ENCODE data around the gene PIEZO1. TPM values are rescaled to one million over a fixed set of nuclear protein-coding genes. Genes with fewer than 3 reads are reported as not detected.

Gene PIEZO1
- total RNA-seq, 1 experiment from 2014 or later: 224 TPM

DNA sequence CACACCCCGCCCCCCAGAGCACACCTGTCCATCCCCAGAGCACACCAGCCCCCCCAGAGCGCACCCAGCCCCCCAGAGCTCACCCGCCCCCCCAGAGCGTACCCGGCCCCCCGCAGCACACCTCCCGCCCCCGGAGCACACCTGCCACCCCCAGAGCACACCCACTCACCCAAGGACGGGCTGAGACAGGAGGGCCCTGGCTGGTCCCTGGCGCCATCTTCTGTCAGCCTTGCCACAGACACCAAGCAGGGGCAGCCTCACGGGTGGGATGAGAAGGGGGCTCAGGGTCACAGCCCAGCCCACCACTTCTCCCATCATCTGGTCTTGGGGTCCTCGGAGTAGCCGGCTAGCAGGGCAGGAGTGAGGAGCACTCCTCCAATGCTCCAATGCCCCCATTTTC is 31.8 kb downstream of the PIEZO1 start:
- no peaks in the 10 kb centered on the region for H3K27me3 ChIP-seq (ENCODE audit: insufficient read depth, low read length)
- POLR2A ChIA-PET: no interaction called here
- H4K20me1 ChIP-seq (ENCODE audit: insufficient read depth): peaks cover 13% of the 10 kb centered on the region; the same call in 1 of the 2 replicates
- no peaks in the 10 kb centered on the region for H3K9me2 ChIP-seq (ENCODE audit: insufficient read depth)
- H2AFZ ChIP-seq (ENCODE audit: low read depth, low read length, poor library complexity, severe bottlenecking): no peak overlapping the region
- H3K36me3 ChIP-seq (ENCODE audit: control insufficient read depth in 1 of 2, insufficient read depth in 2 of 2, low read length in 2 of 2): peaks cover 2 to 11% of the 10 kb centered on the region in 2 experiments; a peak in 2 of 4 replicates
- no peaks in the 10 kb centered on the region for H3K9me3 ChIP-seq (ENCODE audit: control insufficient read depth in 1 of 2, insufficient read depth in 1 of 2, low read depth in 1 of 2, low read length in 2 of 2)
- ATAC-seq: no peak
- CTCF ChIA-PET: interaction anchor here (3.1 kb wide), 1 partner anchor 16 kb away, joined by 11 read pairs; no protein-coding TSS in a partner anchor
- intact Hi-C loops (cut with micrococcal nuclease): no loop called here
- RAD21 ChIA-PET (ENCODE audit: low non-redundant PET in 1 of 2, low total read pairs in 2 of 2, uncharacterized antibody in 2 of 2, unreplicated experiment in 2 of 2): no interaction called here
- no peak for DNase-seq (ENCODE audit: low read depth, low spot score)
- H3K27ac ChIP-seq (ENCODE audit: low read depth, low read length): no peak overlapping the region
- H3K4me2 ChIP-seq (ENCODE audit: low read length): no peak overlapping the region
- no peak overlapping the region for H3K9ac ChIP-seq (ENCODE audit: low read length)
- no TSS peak for BruUV-seq (replicated peaks)
- H3K4me3 ChIP-seq (replicated peaks in 1 of 2; ENCODE audit: low read depth in 1 of 2, low read length in 2 of 2): no peak overlapping the region
- H3K4me1 ChIP-seq (ENCODE audit: control insufficient read depth in 1 of 2, insufficient read depth in 2 of 2, low read length in 2 of 2): peaks cover 0 to 13% of the 10 kb centered on the region in 2 experiments; a peak in 2 of 4 replicates
- peaks cover 90% of the 10 kb centered on the region for H3K79me2 ChIP-seq (ENCODE audit: insufficient read depth, low read length)
- TF ChIP-seq FOSL1 (IDR thresholded peaks at IDR 0.05; ENCODE audit: low read depth): no peak
- TF ChIP-seq RAD21 (IDR thresholded peaks at IDR 0.05; ENCODE audit: low read depth): no peak
- TF ChIP-seq, protein P1, sequence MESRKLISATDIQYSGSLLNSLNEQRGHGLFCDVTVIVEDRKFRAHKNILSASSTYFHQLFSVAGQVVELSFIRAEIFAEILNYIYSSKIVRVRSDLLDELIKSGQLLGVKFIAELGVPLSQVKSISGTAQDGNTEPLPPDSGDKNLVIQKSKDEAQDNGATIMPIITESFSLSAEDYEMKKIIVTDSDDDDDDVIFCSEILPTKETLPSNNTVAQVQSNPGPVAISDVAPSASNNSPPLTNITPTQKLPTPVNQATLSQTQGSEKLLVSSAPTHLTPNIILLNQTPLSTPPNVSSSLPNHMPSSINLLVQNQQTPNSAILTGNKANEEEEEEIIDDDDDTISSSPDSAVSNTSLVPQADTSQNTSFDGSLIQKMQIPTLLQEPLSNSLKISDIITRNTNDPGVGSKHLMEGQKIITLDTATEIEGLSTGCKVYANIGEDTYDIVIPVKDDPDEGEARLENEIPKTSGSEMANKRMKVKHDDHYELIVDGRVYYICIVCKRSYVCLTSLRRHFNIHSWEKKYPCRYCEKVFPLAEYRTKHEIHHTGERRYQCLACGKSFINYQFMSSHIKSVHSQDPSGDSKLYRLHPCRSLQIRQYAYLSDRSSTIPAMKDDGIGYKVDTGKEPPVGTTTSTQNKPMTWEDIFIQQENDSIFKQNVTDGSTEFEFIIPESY (IDR thresholded peaks at IDR 0.05; ENCODE audit: extremely low read depth, insufficient replicate concordance, low read length): no peak
- TF ChIP-seq TCF7L2 (IDR thresholded peaks at IDR 0.05; ENCODE audit: borderline replicate concordance, extremely low read depth, insufficient read depth, insufficient read length): no peak
- no peak for TF ChIP-seq CBX3 (IDR thresholded peaks at IDR 0.05; ENCODE audit: low read depth)
- no peak for TF ChIP-seq ZNF274 (IDR thresholded peaks at IDR 0.05; ENCODE audit: low read depth, low read length)
- TF ChIP-seq, protein P2, sequence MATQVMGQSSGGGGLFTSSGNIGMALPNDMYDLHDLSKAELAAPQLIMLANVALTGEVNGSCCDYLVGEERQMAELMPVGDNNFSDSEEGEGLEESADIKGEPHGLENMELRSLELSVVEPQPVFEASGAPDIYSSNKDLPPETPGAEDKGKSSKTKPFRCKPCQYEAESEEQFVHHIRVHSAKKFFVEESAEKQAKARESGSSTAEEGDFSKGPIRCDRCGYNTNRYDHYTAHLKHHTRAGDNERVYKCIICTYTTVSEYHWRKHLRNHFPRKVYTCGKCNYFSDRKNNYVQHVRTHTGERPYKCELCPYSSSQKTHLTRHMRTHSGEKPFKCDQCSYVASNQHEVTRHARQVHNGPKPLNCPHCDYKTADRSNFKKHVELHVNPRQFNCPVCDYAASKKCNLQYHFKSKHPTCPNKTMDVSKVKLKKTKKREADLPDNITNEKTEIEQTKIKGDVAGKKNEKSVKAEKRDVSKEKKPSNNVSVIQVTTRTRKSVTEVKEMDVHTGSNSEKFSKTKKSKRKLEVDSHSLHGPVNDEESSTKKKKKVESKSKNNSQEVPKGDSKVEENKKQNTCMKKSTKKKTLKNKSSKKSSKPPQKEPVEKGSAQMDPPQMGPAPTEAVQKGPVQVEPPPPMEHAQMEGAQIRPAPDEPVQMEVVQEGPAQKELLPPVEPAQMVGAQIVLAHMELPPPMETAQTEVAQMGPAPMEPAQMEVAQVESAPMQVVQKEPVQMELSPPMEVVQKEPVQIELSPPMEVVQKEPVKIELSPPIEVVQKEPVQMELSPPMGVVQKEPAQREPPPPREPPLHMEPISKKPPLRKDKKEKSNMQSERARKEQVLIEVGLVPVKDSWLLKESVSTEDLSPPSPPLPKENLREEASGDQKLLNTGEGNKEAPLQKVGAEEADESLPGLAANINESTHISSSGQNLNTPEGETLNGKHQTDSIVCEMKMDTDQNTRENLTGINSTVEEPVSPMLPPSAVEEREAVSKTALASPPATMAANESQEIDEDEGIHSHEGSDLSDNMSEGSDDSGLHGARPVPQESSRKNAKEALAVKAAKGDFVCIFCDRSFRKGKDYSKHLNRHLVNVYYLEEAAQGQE (IDR thresholded peaks at IDR 0.05; ENCODE audit: low read depth): no peak
- TF ChIP-seq CEBPB (IDR thresholded peaks at IDR 0.05; ENCODE audit: low read depth): no peak
- no peak for TF ChIP-seq ELF1 (IDR thresholded peaks at IDR 0.05; ENCODE audit: borderline replicate concordance, low read depth)
- no peak for TF ChIP-seq POLR2A (IDR thresholded peaks at IDR 0.05; ENCODE audit: borderline replicate concordance, extremely low read depth, insufficient read depth, insufficient read length)
- TF ChIP-seq YY1 (IDR thresholded peaks at IDR 0.05; ENCODE audit: extremely low read depth, insufficient replicate concordance, low read depth, low read length): no peak
- TF ChIP-seq EGR1 (IDR thresholded peaks at IDR 0.05; ENCODE audit: low read depth): no peak
- TF ChIP-seq, protein P3, sequence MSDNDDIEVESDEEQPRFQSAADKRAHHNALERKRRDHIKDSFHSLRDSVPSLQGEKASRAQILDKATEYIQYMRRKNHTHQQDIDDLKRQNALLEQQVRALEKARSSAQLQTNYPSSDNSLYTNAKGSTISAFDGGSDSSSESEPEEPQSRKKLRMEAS (IDR thresholded peaks at IDR 0.05): no peak
- TF ChIP-seq, protein P4, sequence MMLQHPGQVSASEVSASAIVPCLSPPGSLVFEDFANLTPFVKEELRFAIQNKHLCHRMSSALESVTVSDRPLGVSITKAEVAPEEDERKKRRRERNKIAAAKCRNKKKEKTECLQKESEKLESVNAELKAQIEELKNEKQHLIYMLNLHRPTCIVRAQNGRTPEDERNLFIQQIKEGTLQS (IDR thresholded peaks at IDR 0.05): no peak

Data from HCT116 (cell line).